WI38 (cell line): Measurements from ENCODE around the gene FOXJ2.
A peak's percentile ranks its signal among the peaks of the same experiment; 100 is the strongest.
"Not testable (repeated sequence)": the region's sequence is repeated elsewhere in the genome, so short reads cannot be mapped to it uniquely, and the experiment has no call there.

Source experiments
- H3K4me3 ChIP-seq: 2 replicates; pipeline ENCODE4 v1.5.1; 2011; ENCODE audit warnings: low read depth, mild to moderate bottlenecking, control low read depth, low read length
- TF ChIP-seq, protein P1 (sequence below): IDR thresholded peaks from 2 replicates; pipeline ENCODE4 v1.5.1; 2012; ENCODE audit warnings: low read depth, mild to moderate bottlenecking, control low read depth, low read length

FOXJ2 gene

DNA sequence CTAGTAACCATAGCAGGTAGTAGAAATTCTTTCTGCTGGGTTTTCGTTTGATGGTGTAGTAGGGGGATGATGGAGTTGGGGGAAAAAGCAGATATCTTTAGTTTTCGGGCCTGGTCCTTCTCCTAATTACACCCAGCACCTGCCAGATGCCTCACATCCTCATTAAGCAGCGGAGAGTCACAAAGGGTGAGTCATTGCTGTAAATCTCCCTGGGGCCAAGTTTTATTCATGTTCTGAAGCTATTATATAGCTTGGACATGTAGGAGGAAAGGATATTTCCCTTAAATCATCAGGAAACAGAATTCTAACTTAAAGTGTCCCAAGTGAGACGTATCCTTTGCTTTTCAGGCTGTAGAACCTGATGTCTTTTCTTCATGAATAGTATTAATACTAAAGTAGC, 44.7 kb downstream of the FOXJ2 start:
- TF ChIP-seq, protein P1, sequence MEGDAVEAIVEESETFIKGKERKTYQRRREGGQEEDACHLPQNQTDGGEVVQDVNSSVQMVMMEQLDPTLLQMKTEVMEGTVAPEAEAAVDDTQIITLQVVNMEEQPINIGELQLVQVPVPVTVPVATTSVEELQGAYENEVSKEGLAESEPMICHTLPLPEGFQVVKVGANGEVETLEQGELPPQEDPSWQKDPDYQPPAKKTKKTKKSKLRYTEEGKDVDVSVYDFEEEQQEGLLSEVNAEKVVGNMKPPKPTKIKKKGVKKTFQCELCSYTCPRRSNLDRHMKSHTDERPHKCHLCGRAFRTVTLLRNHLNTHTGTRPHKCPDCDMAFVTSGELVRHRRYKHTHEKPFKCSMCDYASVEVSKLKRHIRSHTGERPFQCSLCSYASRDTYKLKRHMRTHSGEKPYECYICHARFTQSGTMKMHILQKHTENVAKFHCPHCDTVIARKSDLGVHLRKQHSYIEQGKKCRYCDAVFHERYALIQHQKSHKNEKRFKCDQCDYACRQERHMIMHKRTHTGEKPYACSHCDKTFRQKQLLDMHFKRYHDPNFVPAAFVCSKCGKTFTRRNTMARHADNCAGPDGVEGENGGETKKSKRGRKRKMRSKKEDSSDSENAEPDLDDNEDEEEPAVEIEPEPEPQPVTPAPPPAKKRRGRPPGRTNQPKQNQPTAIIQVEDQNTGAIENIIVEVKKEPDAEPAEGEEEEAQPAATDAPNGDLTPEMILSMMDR, result no peak

DNA sequence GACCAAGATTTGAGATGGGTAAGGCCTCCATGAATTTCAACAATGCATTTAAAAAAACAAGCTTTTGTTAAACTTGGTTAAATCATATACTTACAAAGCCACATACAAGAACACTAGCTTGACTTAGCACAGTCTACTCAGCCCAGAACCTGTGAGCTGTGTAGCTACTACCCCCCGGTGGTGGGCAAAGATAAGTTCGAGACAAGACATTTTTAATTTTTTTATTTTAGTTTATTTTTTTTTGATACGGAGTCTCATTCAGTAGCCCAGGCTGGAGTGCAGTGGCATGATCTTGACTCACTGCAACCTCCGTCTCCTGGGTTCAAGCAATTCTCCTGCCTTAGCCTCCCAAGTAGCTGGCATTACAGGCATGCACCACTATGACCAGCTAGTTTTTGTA, 45.9 kb downstream of the FOXJ2 start:
- TF ChIP-seq, protein P1, result peak; percentile 30; the same call in 1 of the 2 replicates
- H3K4me3 ChIP-seq, result no peak overlapping the region

More for the DNA sequence above, 44.7 kb downstream of the FOXJ2 start:
- no peak overlapping the region for H3K4me3 ChIP-seq

DNA sequence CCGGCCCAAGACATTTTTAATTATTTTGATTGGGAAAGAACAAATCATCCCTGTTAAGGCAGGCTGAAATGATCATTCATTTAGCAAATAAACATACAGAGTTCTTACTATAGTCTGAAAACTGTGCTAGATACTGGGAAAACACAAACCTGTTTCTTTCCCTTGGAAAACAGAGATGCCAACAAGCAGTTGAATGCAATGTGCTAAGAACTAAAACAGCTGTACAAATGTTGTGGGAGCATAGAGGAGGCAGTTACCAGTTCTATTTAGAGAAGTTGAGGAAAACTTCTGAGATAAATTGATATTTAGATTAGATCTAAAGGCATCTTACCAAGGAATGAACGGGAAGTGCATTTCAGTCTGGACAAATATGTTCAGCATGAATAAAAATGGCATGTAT, 46.4 kb downstream of the FOXJ2 start:
- TF ChIP-seq, protein P1, result no peak
- H3K4me3 ChIP-seq, result no peak overlapping the region

DNA sequence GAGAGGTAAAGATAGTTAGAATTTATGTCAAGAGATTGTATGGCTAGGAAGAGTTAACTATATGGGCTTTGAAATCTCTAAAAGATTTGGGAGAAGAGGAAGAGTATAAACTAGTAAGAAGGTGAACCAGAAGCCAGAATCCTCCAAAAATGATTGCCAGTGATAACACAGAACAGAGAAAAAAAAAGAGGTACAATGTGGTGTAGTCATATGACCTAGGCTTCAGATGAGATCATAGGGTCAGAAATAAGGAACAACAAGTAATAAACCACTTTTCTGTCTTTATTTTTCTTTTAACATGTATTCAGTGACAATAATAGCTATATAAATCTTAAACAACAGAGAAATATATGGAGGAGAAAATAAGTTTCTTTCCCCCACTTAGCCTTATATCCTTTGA, 47.6 kb downstream of the FOXJ2 start:
- TF ChIP-seq, protein P1, result no peak
- no peak overlapping the region for H3K4me3 ChIP-seq

DNA sequence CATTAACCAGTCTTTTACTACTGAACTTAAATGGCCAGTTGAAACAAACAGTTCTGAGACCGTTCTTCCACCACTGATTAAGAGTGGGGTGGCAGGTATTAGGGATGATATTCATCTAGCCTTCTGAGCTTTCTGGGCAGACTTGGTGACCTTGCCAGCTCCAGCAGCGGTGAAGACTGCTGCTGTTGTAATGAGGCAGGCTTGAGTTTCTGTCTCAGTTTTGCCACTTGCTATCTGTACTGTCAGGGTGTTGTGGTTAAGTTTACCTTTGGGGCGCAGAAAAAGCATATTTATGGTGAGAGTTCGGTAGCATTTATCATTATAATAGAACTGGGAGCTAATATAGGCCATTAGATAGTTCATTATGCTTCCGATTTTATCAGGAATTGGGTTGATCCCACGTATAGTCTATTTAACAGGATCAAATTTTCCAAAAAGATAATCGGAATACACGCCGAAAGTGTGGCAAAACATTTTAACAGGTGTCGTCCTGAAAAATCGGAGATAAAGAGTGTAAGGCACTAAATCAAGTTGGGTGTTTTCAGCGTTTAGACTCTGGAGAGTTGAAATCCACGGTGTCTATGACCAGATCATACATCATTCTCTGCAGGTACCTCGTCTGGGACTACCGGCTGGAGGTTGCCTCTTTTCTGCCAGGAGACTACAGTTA, 48.9 kb downstream of the FOXJ2 start:
- H3K4me3 ChIP-seq, result peak overlapping the region; percentile 82
- TF ChIP-seq, protein P1, result no peak

DNA sequence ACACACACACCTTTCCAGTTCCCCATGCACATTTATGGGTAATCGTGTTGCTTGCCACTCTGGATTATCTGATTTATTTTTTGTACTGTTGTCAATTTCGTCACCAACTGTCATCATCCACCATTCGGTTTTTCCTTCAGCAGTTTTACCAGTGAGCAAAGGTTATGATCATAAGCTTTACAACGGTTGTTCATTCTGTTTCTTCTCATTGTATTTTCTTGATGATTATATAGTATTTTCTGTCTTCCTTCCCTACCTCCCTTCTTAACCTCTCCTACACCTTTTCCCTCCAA, 50.2 kb downstream of the FOXJ2 start:
- TF ChIP-seq, protein P1, result no peak
- H3K4me3 ChIP-seq, result peak overlapping the region; percentile 82

DNA sequence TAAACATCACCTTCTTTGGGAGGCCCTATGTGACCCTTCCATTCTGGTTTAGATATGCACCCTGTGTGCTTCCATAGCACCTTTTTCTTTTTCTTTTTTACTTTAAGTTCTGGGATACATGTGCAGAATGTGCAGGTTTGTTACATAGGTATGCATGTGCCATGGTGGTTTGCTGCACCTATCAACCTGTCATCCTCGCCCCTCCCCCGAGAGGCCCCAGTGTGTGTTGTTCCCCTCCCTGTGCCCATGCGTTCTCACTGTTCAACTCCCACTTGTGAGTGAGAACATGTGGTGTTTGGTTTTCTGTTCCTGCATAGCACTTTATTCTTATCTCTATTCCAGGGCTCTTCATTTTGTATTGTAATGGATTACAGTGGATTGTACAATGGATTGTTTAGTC, 51.8 kb downstream of the FOXJ2 start:
- not testable (repeated sequence) for H3K4me3 ChIP-seq

DNA sequence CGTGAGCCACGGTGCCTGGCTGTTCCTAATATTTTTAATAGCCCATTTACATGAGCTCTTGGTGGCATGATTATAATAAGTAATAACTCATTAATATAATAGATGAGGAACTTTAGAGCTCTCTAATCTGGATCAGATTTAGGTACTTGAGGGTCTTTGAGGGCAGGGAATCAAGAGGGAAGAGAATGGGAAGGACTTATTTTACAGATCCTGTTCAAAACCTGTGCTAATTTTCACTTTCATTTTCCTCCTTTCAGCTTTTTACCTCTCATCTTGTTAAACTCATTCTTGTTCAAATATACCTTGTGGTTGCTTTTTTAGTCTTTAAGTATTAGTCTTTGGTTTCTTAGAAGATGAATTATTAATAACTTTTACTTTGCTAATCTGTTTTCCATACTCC, 55.1 kb downstream of the FOXJ2 start:
- TF ChIP-seq, protein P1, result no peak
- no peak overlapping the region for H3K4me3 ChIP-seq
